ENCODE measurements around the gene MPG. TPM values are rescaled to one million over a fixed set of nuclear protein-coding genes. Genes with fewer than 3 reads are reported as not detected.

The MPG gene
- total and polyA plus RNA-seq, 10 of the 15 experiments (the other 5 are each of a cell fraction or from before 2014, with no cell fraction given), result 0.32 to 193 (median 55.7) TPM

- TF ChIP-seq EZH2 (IDR thresholded peaks at IDR 0.05; ENCODE audit: borderline replicate concordance, control insufficient read depth, low read depth, low read length) (no peak), ZBTB40 (IDR thresholded peaks at IDR 0.05; ENCODE audit: borderline replicate concordance) (no peak), ZNF274 (IDR thresholded peaks at IDR 0.05; ENCODE audit: insufficient read depth, insufficient read length) (no peak), IRF4 (IDR thresholded peaks at IDR 0.05; ENCODE audit: low read depth, low read length) (no peak), ZZZ3 (IDR thresholded peaks at IDR 0.05; ENCODE audit: control insufficient read depth, insufficient read length, low read depth) (no peak), BHLHE40 (IDR thresholded peaks at IDR 0.05; ENCODE audit: borderline replicate concordance in 1 of 2, low read depth in 2 of 2, low read length in 1 of 2) (peak in 1 of 2 experiments; percentile 15; a peak in 1 of 4 replicates), CBFB (IDR thresholded peaks at IDR 0.05; ENCODE audit: low read depth) (no peak), PKNOX1 (IDR thresholded peaks at IDR 0.05) (peak; percentile 21; the same call in 1 of the 2 replicates), IKZF2 (IDR thresholded peaks at IDR 0.05) (0 out of 4 replicates have a peak, but pooled peaks of 1 of the 2 experiments have one; percentile 8), ZNF592 (IDR thresholded peaks at IDR 0.05) (no peak), SREBF1 (IDR thresholded peaks at IDR 0.05; ENCODE audit: low read length) (no peak), CBX3 (IDR thresholded peaks at IDR 0.05; ENCODE audit: borderline replicate concordance, low read depth) (no peak), CHD4 (IDR thresholded peaks at IDR 0.05) (no peak), RAD21 (IDR thresholded peaks at IDR 0.05; ENCODE audit: insufficient read depth, low read depth, low read length) (peak; percentile 45), NFXL1 (IDR thresholded peaks at IDR 0.05; ENCODE audit: borderline replicate concordance) (no peak), FOXK2 (IDR thresholded peaks at IDR 0.05) (no peak)
Observed at GRCh38 chr16:117379-118365, 39.6 kb downstream of the MPG start (continued).

Measured in GM12878 (cell line).